GM18951 (cell line): Measurements from ENCODE around the gene TBCD.

ENCODE experiments used
- POLR2A ChIP-seq: IDR thresholded peaks from 4 replicates; pipeline ENCODE4 v1.6.1; 2011; ENCODE audit warnings: mild to moderate bottlenecking; ENCODE audit not compliant: insufficient read length, insufficient read depth; ENCODE audit errors: extremely low read depth
- in situ Hi-C: fragments of 300-500 bp; cut with MboI; formaldehyde crosslinking; loops from one replicate; pipeline ENCODE4 v1.12.0; 2022; ENCODE audit warnings: low sequenced_read_pairs, mixed read lengths, inconsistent platforms; ENCODE audit not compliant: unreplicated experiment

The TBCD gene

GRCh38 chr17:82825540-82826124, 73.8 kb downstream of the TBCD start:
- no peak for TF ChIP-seq POLR2A
- in situ Hi-C loops, result no loop called here

- no peak for TF ChIP-seq POLR2A
- in situ Hi-C loops, result no loop called here
These were observed 74.3 kb downstream of the TBCD start for GRCh38 chr17:82826211-82826610.

- no peak for TF ChIP-seq POLR2A
- in situ Hi-C loops, result no loop called here
These were observed 75.1 kb downstream of the TBCD start for GRCh38 chr17:82826956-82827355.

- no peak for TF ChIP-seq POLR2A
- in situ Hi-C loops, result no loop called here
These were observed 77.1 kb downstream of the TBCD start for GRCh38 chr17:82828875-82829487.

- no peak for TF ChIP-seq POLR2A
- in situ Hi-C loops, result no loop called here
These were observed 78.4 kb downstream of the TBCD start for GRCh38 chr17:82830249-82830661.

- no peak for TF ChIP-seq POLR2A
- in situ Hi-C loops, result no loop called here
These were observed 79.4 kb downstream of the TBCD start for GRCh38 chr17:82831041-82831817.

GRCh38 chr17:82831818-82832200, 79.9 kb downstream of the TBCD start:
- in situ Hi-C loops, result no loop called here
- no peak for TF ChIP-seq POLR2A

- in situ Hi-C loops, result no loop called here
- TF ChIP-seq POLR2A, result no peak
These were observed 80.5 kb downstream of the TBCD start for GRCh38 chr17:82832411-82832810.

- no peak for TF ChIP-seq POLR2A
- in situ Hi-C loops, result no loop called here
These were observed 81.1 kb downstream of the TBCD start for GRCh38 chr17:82832881-82833475.

- no peak for TF ChIP-seq POLR2A
- in situ Hi-C loops, result no loop called here
These were observed 83.3 kb downstream of the TBCD start for GRCh38 chr17:82835122-82835521.

GRCh38 chr17:82835766-82836512, 84.1 kb downstream of the TBCD start:
- in situ Hi-C loops, result no loop called here
- TF ChIP-seq POLR2A, result no peak

GRCh38 chr17:82836823-82837357, 85.0 kb downstream of the TBCD start:
- TF ChIP-seq POLR2A, result no peak
- in situ Hi-C loops, result no loop called here
